ENCODE results near the gene EPC1. TPM values are rescaled to one million over a fixed set of nuclear protein-coding genes. Genes with fewer than 3 reads are reported as not detected.

Gene EPC1
- total and polyA plus RNA-seq, 2 of the 8 experiments (the other 6 are each of a cell fraction or from before 2014, with no cell fraction given): 23.7 to 42.3 TPM

- no peaks in the 10 kb centered on the region for H3K79me1 ChIP-seq (ENCODE audit: low read depth, low read length)
- no peak overlapping the region for H3K9ac ChIP-seq (replicated peaks in 1 of 4; ENCODE audit: extremely low read depth in 1 of 4, low read depth in 3 of 4, low read length in 3 of 4)
- H3K18ac ChIP-seq (ENCODE audit: extremely low read depth, low read length): no peak overlapping the region
- ChIA-PET POLR2A (ENCODE audit: partially characterized antibody) (interaction anchor here (1.0 kb wide), 1 partner anchor 8 kb away, joined by 4 read pairs; no protein-coding TSS in a partner anchor), CTCF (ENCODE audit: partially characterized antibody) (interaction anchor here (0.6 kb wide), 1 partner anchor 1958 kb away, joined by 3 read pairs; no protein-coding TSS in a partner anchor)
- no peaks in the 10 kb centered on the region for H3K79me2 ChIP-seq (ENCODE audit: control insufficient read depth in 1 of 2, insufficient read depth in 2 of 2, low read length in 2 of 2)
- FAIRE-seq: no peak
- no peak overlapping the region for H2AK5ac ChIP-seq (ENCODE audit: low read depth, low read length)
- H3K4me2 ChIP-seq (ENCODE audit: insufficient read depth in 1 of 2, low read depth in 2 of 2, low read length in 2 of 2): no peak overlapping the region
- no peak overlapping the region for H3K14ac ChIP-seq (ENCODE audit: insufficient read length)
- H3K36me3 ChIP-seq (ENCODE audit: control insufficient read depth in 2 of 4, insufficient read depth in 4 of 4, low read length in 3 of 4): no peaks in the 10 kb centered on the region
- H4K5ac ChIP-seq (ENCODE audit: insufficient read length, low read depth, low read length): no peak overlapping the region
- H2BK5ac ChIP-seq (ENCODE audit: low read depth, low read length): no peak overlapping the region
- no peaks in the 10 kb centered on the region for H3K4me1 ChIP-seq (replicated peaks in 1 of 4; ENCODE audit: control insufficient read depth in 3 of 4, insufficient read depth in 4 of 4, low read length in 3 of 4)
- no peak overlapping the region for H2AFZ ChIP-seq (ENCODE audit: low read length)
- no peak overlapping the region for H3K23ac ChIP-seq (ENCODE audit: insufficient read length)
- H3K27ac ChIP-seq (ENCODE audit: low read depth, low read length): no peak overlapping the region
- no peak overlapping the region for H4K91ac ChIP-seq (replicated peaks; ENCODE audit: insufficient read length, low read length)
- H2BK12ac ChIP-seq (ENCODE audit: low read depth, low read length): no peak overlapping the region
- no peaks in the 10 kb centered on the region for H3K27me3 ChIP-seq (replicated peaks in 1 of 4; ENCODE audit: control insufficient read depth in 3 of 4, extremely low read depth in 1 of 4, insufficient read depth in 3 of 4, low read length in 3 of 4)
- no peaks in the 10 kb centered on the region for H4K20me1 ChIP-seq (replicated peaks in 1 of 2; ENCODE audit: control insufficient read depth in 1 of 2, insufficient read depth in 2 of 2, low read length in 2 of 2)
- H3K4ac ChIP-seq (replicated peaks; ENCODE audit: insufficient read length, low read depth, low read length): no peak overlapping the region
- no peak overlapping the region for H4K8ac ChIP-seq (ENCODE audit: extremely low read depth, insufficient read depth, low read length)
- H3K56ac ChIP-seq (replicated peaks; ENCODE audit: insufficient read length, low read depth, low read length): no peak overlapping the region
- no peaks in the 10 kb centered on the region for H3K9me3 ChIP-seq (ENCODE audit: insufficient read depth in 2 of 2, low read depth in 1 of 2, low read length in 1 of 2)
- no peak overlapping the region for H2BK120ac ChIP-seq (replicated peaks; ENCODE audit: low read depth, low read length)
- no peak for TF ChIP-seq GABPA (IDR thresholded peaks at IDR 0.05; ENCODE audit: borderline replicate concordance, insufficient read depth, low read length)
- TF ChIP-seq RBBP5 (IDR thresholded peaks at IDR 0.05; ENCODE audit: borderline replicate concordance, low read depth, low read length): no peak
- TF ChIP-seq CBX5 (IDR thresholded peaks at IDR 0.05; ENCODE audit: low read depth, low read length): no peak
- TF ChIP-seq EZH2 (IDR thresholded peaks at IDR 0.05; ENCODE audit: low read depth, low read length, severe bottlenecking): no peak
- TF ChIP-seq E2F6 (IDR thresholded peaks at IDR 0.05): no peak
- no peak for TF ChIP-seq RAD21 (IDR thresholded peaks at IDR 0.05 in 1 of 2, conservative IDR thresholded peaks at IDR 0.05 in 1 of 2; ENCODE audit: low read depth in 2 of 2, low read length in 2 of 2)
- H3K4me3 ChIP-seq (ENCODE audit: extremely low read depth in 1 of 4, insufficient read depth in 2 of 4, low read depth in 3 of 4, low read length in 4 of 4): no peak overlapping the region
- no peaks in the 10 kb centered on the region; the same call in 1 of the 2 replicates for H3K23me2 ChIP-seq (ENCODE audit: low read depth, low read length)
- WGBS, 2 experiments (ENCODE audit: extremely low coverage in 1 of 2, insufficient coverage in 1 of 2, insufficient read length in 1 of 2, insufficient replicate concordance in 2 of 2, low coverage in 1 of 2, low lambda C conversion rate in 2 of 2, missing lambda C conversion rate in 1 of 2): 87% methylated on average over 6 of the region's 6 CpGs; no CpG with 5 or more reads in 1 of the 2 experiments
- H2BK20ac ChIP-seq (ENCODE audit: low read length): no peak overlapping the region
- DNase-seq (ENCODE audit: low read depth in 1 of 2, low spot score in 2 of 2): no peak
- H2BK15ac ChIP-seq (ENCODE audit: low read length): no peak overlapping the region
Observed at GRCh38 chr10:32388258-32389027, 41.5 kb upstream of the EPC1 start.

All from H1 (cell line).